Keratinocyte (primary cell): ENCODE data around the gene RC3H1. TPM values are rescaled to one million over a fixed set of nuclear protein-coding genes. Genes with fewer than 3 reads are reported as not detected.

Source experiments
- DNase-seq: peaks from one replicate; pipeline ENCODE4 v3.0.0-alpha.2; 2011; ENCODE audit warnings: low read depth, missing footprints, low spot score
- FAIRE-seq: peaks from 2 replicates; lab custom pipeline; 2011; peaks lifted over from hg19 to GRCh38; lab: Jason Lieb, UNC
- H2AFZ ChIP-seq: 2 replicates; pipeline ENCODE4 v1.6.0; 2012; ENCODE audit warnings: low read length, control low read depth, inconsistent platforms; ENCODE audit not compliant: control insufficient read depth
- H3K27ac ChIP-seq: 2 replicates; pipeline ENCODE4 v1.5.1; 2011; ENCODE audit warnings: low read length; ENCODE audit not compliant: control insufficient read depth, insufficient read depth
- H3K27me3 ChIP-seq: 3 replicates; pipeline ENCODE4 v1.6.0; 2011; ENCODE audit warnings: low read length; ENCODE audit not compliant: control insufficient read depth, insufficient read depth; ENCODE audit errors: extremely low read depth
- H3K36me3 ChIP-seq, 2 experiments: 2 replicates in 1 of 2; 3 replicates in 1 of 2; pipeline ENCODE4 v1.5.1; 2011; ENCODE audit warnings: low read length in 2 of 2, mild to moderate bottlenecking in 1 of 2; ENCODE audit not compliant: control insufficient read depth in 2 of 2, insufficient read depth in 2 of 2; ENCODE audit errors: extremely low read depth in 1 of 2
- H3K4me1 ChIP-seq: 3 replicates; pipeline ENCODE4 v1.5.1; 2011; ENCODE audit warnings: low read length; ENCODE audit not compliant: control insufficient read depth, insufficient read depth; ENCODE audit errors: extremely low read depth
- H3K4me2 ChIP-seq: 3 replicates; pipeline ENCODE4 v1.6.0; 2011; ENCODE audit warnings: low read depth, low read length; ENCODE audit not compliant: control insufficient read depth, insufficient read depth; ENCODE audit errors: extremely low read depth
- H3K4me3 ChIP-seq, 3 experiments: fragments of 200-600 bp in 1 of 3; sonication (generic) in 1 of 3; 2 replicates in 2 of 3; 3 replicates in 1 of 3; pipeline ENCODE4 v1.5.1; 2011 to 2016; ENCODE audit warnings: low read length in 3 of 3, mild to moderate bottlenecking in 3 of 3, control low read depth in 2 of 3, inconsistent platforms in 1 of 3, low read depth in 1 of 3, mixed read lengths in 1 of 3, mixed run types in 1 of 3, moderate library complexity in 1 of 3; ENCODE audit not compliant: control insufficient read depth in 2 of 3, insufficient read depth in 2 of 3; ENCODE audit errors: extremely low read depth in 1 of 3
- H3K79me2 ChIP-seq: 2 replicates; pipeline ENCODE4 v1.6.0; 2012; ENCODE audit warnings: low read length; ENCODE audit not compliant: control insufficient read depth, insufficient read depth
- H3K9ac ChIP-seq: 3 replicates; pipeline ENCODE4 v1.6.0; 2011; ENCODE audit warnings: low read length; ENCODE audit not compliant: control insufficient read depth, insufficient read depth; ENCODE audit errors: extremely low read depth
- H3K9me1 ChIP-seq: 3 replicates; pipeline ENCODE4 v1.6.0; 2011; ENCODE audit warnings: low read length; ENCODE audit not compliant: control insufficient read depth, insufficient read depth; ENCODE audit errors: extremely low read depth
- H3K9me3 ChIP-seq: 2 replicates; pipeline ENCODE4 v1.5.1; 2012; ENCODE audit warnings: low read depth, low read length; ENCODE audit not compliant: control insufficient read depth
- H4K20me1 ChIP-seq: 3 replicates; pipeline ENCODE4 v1.6.0; 2011; ENCODE audit warnings: low read length; ENCODE audit not compliant: control insufficient read depth, insufficient read depth; ENCODE audit errors: extremely low read depth
- EZH2 ChIP-seq: IDR thresholded peaks from one replicate; pipeline ENCODE4 v1.6.1; 2012; ENCODE audit warnings: inconsistent platforms, mild to moderate bottlenecking, low read length, moderate library complexity
- dilution Hi-C: fragments of 300-500 bp; cut with MboI; formaldehyde crosslinking; loops from one replicate; pipeline ENCODE4 v1.7.0; 2020; ENCODE audit warnings: low sequenced_read_pairs; ENCODE audit not compliant: extremely low pct_ligation_motif_present
- polyA plus RNA-seq, 5 experiments: library from polyadenylated mRNA; depleted of rRNA in 3 of 5; stranded (reverse) in 3 of 5; stranded (forward) in 1 of 5; unstranded in 1 of 5; fragments of >200 nt; gene quantifications; 1 replicate in 1 of 5; 2 replicates in 3 of 5; 3 replicates in 1 of 5; pipeline versions ENCODE4 v1.2.1 to v1.2.3, GENCODE V29; 2011 to 2012; ENCODE audit warnings: missing spikeins in 2 of 5, low read depth in 1 of 5, low replicate concordance in 1 of 5
- TF ChIP-seq, protein P1 (sequence below), 3 experiments: IDR thresholded peaks in 1 of 3; conservative IDR thresholded peaks in 1 of 3; optimal IDR thresholded peaks in 1 of 3; 2 replicates in 2 of 3; 3 replicates in 1 of 3; pipeline versions ENCODE3 to v1.5.1; 2011; ENCODE audit warnings: low read length in 3 of 3, mild to moderate bottlenecking in 3 of 3, moderate library complexity in 2 of 3, control low read depth in 1 of 3, inconsistent platforms in 1 of 3; ENCODE audit not compliant: insufficient read depth in 2 of 3; ENCODE audit errors: extremely low read depth in 1 of 3

The RC3H1 gene
- polyA plus RNA-seq, 1 donor (not counting 4 experiments of a cell fraction or from before 2014, with no cell fraction given): 10.4 TPM

DNA sequence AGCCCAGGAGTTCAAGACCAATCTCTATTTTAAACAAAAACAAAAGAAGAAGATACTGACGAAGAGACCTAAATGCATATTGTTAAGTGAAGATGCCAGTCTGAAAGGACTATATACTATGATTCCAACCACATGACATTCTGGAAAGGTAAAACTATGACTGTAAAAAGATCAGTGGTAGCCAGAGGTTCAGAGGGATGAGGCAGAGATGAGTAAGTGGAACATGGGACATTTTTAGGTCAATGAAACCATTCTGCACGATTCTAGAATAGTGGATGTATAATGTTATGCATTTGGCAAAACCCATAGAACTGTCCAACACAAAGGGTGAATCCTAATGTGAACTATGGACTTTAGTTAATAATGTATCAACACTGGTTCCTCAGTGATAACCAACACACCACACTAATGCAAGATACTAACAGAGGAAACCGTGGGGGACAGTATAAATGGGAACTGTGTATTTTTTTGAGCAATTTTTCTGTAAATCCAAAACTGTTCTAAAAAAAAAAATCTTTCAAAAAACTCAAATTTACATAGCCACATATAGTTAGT lies 8.2 kb downstream of the RC3H1 start:
- peaks cover 5% of the 10 kb centered on the region for H3K9me1 ChIP-seq
- peaks cover 82% of the 10 kb centered on the region for H3K79me2 ChIP-seq
- H2AFZ ChIP-seq: no peak overlapping the region
- TF ChIP-seq EZH2: no peak
- TF ChIP-seq, protein P1, sequence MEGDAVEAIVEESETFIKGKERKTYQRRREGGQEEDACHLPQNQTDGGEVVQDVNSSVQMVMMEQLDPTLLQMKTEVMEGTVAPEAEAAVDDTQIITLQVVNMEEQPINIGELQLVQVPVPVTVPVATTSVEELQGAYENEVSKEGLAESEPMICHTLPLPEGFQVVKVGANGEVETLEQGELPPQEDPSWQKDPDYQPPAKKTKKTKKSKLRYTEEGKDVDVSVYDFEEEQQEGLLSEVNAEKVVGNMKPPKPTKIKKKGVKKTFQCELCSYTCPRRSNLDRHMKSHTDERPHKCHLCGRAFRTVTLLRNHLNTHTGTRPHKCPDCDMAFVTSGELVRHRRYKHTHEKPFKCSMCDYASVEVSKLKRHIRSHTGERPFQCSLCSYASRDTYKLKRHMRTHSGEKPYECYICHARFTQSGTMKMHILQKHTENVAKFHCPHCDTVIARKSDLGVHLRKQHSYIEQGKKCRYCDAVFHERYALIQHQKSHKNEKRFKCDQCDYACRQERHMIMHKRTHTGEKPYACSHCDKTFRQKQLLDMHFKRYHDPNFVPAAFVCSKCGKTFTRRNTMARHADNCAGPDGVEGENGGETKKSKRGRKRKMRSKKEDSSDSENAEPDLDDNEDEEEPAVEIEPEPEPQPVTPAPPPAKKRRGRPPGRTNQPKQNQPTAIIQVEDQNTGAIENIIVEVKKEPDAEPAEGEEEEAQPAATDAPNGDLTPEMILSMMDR (optimal IDR thresholded peaks at IDR 0.05 in 1 of 3, IDR thresholded peaks at IDR 0.05 in 1 of 3, conservative IDR thresholded peaks at IDR 0.05 in 1 of 3; ENCODE audit: extremely low read depth in 1 of 3, insufficient read depth in 2 of 3, low read length in 3 of 3): no peak
- H3K4me2 ChIP-seq: no peak overlapping the region
- H3K27me3 ChIP-seq: no peaks in the 10 kb centered on the region
- H3K9me3 ChIP-seq: no peaks in the 10 kb centered on the region
- dilution Hi-C loops: no loop called here
- peaks cover 0 to 3% of the 10 kb centered on the region in 2 experiments for H3K36me3 ChIP-seq
- H3K27ac ChIP-seq: no peak overlapping the region
- FAIRE-seq (no peak), DNase-seq (no peak)
- no peak overlapping the region for H3K9ac ChIP-seq
- no peaks in the 10 kb centered on the region for H3K4me1 ChIP-seq
- no peak overlapping the region for H3K4me3 ChIP-seq
- no peaks in the 10 kb centered on the region for H4K20me1 ChIP-seq

GRCh38 chr1:174008979-174009378 lies 13.2 kb downstream of the RC3H1 start:
- no peaks in the 10 kb centered on the region for H3K9me3 ChIP-seq
- H3K9me1 ChIP-seq: peaks cover 3% of the 10 kb centered on the region
- no peak overlapping the region for H3K4me2 ChIP-seq
- no peak overlapping the region for H2AFZ ChIP-seq
- H3K27ac ChIP-seq: no peak overlapping the region
- peaks cover 5% of the 10 kb centered on the region for H4K20me1 ChIP-seq
- no peak overlapping the region for H3K4me3 ChIP-seq
- H3K79me2 ChIP-seq: peaks cover 70% of the 10 kb centered on the region
- H3K27me3 ChIP-seq: no peaks in the 10 kb centered on the region
- FAIRE-seq (no peak), DNase-seq (no peak)
- dilution Hi-C loops: no loop called here
- TF ChIP-seq EZH2: no peak
- TF ChIP-seq, protein P1 (optimal IDR thresholded peaks at IDR 0.05 in 1 of 3, IDR thresholded peaks at IDR 0.05 in 1 of 3, conservative IDR thresholded peaks at IDR 0.05 in 1 of 3; ENCODE audit: extremely low read depth in 1 of 3, insufficient read depth in 2 of 3, low read length in 3 of 3): no peak
- H3K4me1 ChIP-seq: peaks cover 3% of the 10 kb centered on the region
- H3K9ac ChIP-seq: no peak overlapping the region
- peaks cover 0 to 4% of the 10 kb centered on the region in 2 experiments for H3K36me3 ChIP-seq
